Mucosa of stomach (tissue), 1 donor: ENCODE results near the gene ERFL.

Source experiments
- H3K27me3 ChIP-seq: one replicate; pipeline ENCODE4 v1.7.0; 2013; ENCODE audit warnings: mild to moderate bottlenecking, low read length; ENCODE audit not compliant: control insufficient read depth, insufficient read depth
- H3K36me3 ChIP-seq: one replicate; pipeline ENCODE4 v1.7.0; 2013; ENCODE audit warnings: low read length; ENCODE audit not compliant: control insufficient read depth, insufficient read depth
- H3K4me1 ChIP-seq: one replicate; pipeline ENCODE4 v1.7.0; 2013; ENCODE audit warnings: mild to moderate bottlenecking, low read length; ENCODE audit not compliant: control insufficient read depth, insufficient read depth
- H3K4me3 ChIP-seq: one replicate; pipeline ENCODE4 v1.7.0; 2013; ENCODE audit warnings: low read length
- H3K9ac ChIP-seq: one replicate; pipeline ENCODE4 v1.7.0; 2013; ENCODE audit warnings: mild to moderate bottlenecking, low read length, moderate library complexity
- H3K9me3 ChIP-seq: one replicate; pipeline ENCODE4 v1.7.0; 2013; ENCODE audit warnings: mild to moderate bottlenecking, low read length, moderate library complexity; ENCODE audit not compliant: control insufficient read depth
- donor health status: Pancreatic carcinoma.

Gene ERFL

GRCh38 chr19:41871573-41872383 lies 56.5 kb downstream of the ERFL start:
- Histone ChIP-seq H3K36me3 (peaks cover 8% of the 10 kb centered on the region), H3K9me3 (no peaks in the 10 kb centered on the region), H3K4me3 (no peak overlapping the region), H3K27me3 (no peaks in the 10 kb centered on the region), H3K4me1 (peaks cover 39% of the 10 kb centered on the region), H3K9ac (peak overlapping the region; percentile 34)

- peaks cover 8% of the 10 kb centered on the region for H3K36me3 ChIP-seq
- H3K4me3 ChIP-seq = no peak overlapping the region
- no peak overlapping the region for H3K9ac ChIP-seq
- no peaks in the 10 kb centered on the region for H3K27me3 ChIP-seq
- no peaks in the 10 kb centered on the region for H3K9me3 ChIP-seq
- peaks cover 39% of the 10 kb centered on the region for H3K4me1 ChIP-seq
These were observed 57.8 kb downstream of the ERFL start for GRCh38 chr19:41870401-41870873.

- H3K4me1 ChIP-seq = peaks cover 39% of the 10 kb centered on the region
- H3K27me3 ChIP-seq = no peaks in the 10 kb centered on the region
- H3K9me3 ChIP-seq = no peaks in the 10 kb centered on the region
- H3K36me3 ChIP-seq = peaks cover 10% of the 10 kb centered on the region
- no peak overlapping the region for H3K4me3 ChIP-seq
- H3K9ac ChIP-seq = no peak overlapping the region
These were observed 58.8 kb downstream of the ERFL start for GRCh38 chr19:41869374-41869955.

- no peak overlapping the region for H3K4me3 ChIP-seq
- peaks cover 16% of the 10 kb centered on the region for H3K36me3 ChIP-seq
These were observed 59.3 kb downstream of the ERFL start for GRCh38 chr19:41868989-41869300.

GRCh38 chr19:41868120-41868988 lies 59.9 kb downstream of the ERFL start:
- Histone ChIP-seq H3K9ac (no peak overlapping the region), H3K27me3 (no peaks in the 10 kb centered on the region), H3K4me3 (no peak overlapping the region), H3K36me3 (peaks cover 17% of the 10 kb centered on the region), H3K4me1 (peaks cover 40% of the 10 kb centered on the region), H3K9me3 (no peaks in the 10 kb centered on the region)

More at GRCh38 chr19:41868989-41869300, 59.3 kb downstream of the ERFL start:
- H3K9ac ChIP-seq = no peak overlapping the region
- no peaks in the 10 kb centered on the region for H3K27me3 ChIP-seq
- peaks cover 39% of the 10 kb centered on the region for H3K4me1 ChIP-seq
- no peaks in the 10 kb centered on the region for H3K9me3 ChIP-seq

- H3K4me1 ChIP-seq = peaks cover 50% of the 10 kb centered on the region
- no peaks in the 10 kb centered on the region for H3K9me3 ChIP-seq
- no peak overlapping the region for H3K9ac ChIP-seq
- H3K36me3 ChIP-seq = peaks cover 17% of the 10 kb centered on the region
- no peak overlapping the region for H3K4me3 ChIP-seq
- no peaks in the 10 kb centered on the region for H3K27me3 ChIP-seq
These were observed 62.0 kb downstream of the ERFL start for GRCh38 chr19:41866284-41866683.

GRCh38 chr19:41864374-41864773 lies 63.9 kb downstream of the ERFL start:
- H3K9me3 ChIP-seq = no peaks in the 10 kb centered on the region
- H3K9ac ChIP-seq = no peak overlapping the region
- H3K4me3 ChIP-seq = no peak overlapping the region
- peaks cover 49% of the 10 kb centered on the region for H3K4me1 ChIP-seq
- no peaks in the 10 kb centered on the region for H3K27me3 ChIP-seq
- peaks cover 12% of the 10 kb centered on the region for H3K36me3 ChIP-seq

- Histone ChIP-seq H3K9me3 (no peaks in the 10 kb centered on the region), H3K9ac (peak overlapping the region; percentile 28), H3K36me3 (peaks cover 9% of the 10 kb centered on the region), H3K27me3 (no peaks in the 10 kb centered on the region), H3K4me1 (peaks cover 45% of the 10 kb centered on the region), H3K4me3 (no peak overlapping the region)
These were observed 64.9 kb downstream of the ERFL start for GRCh38 chr19:41863209-41863931.

GRCh38 chr19:41862445-41862986 lies 65.7 kb downstream of the ERFL start:
- H3K4me3 ChIP-seq = no peak overlapping the region
- peaks cover 9% of the 10 kb centered on the region for H3K36me3 ChIP-seq
- no peaks in the 10 kb centered on the region for H3K27me3 ChIP-seq
- peaks cover 37% of the 10 kb centered on the region for H3K4me1 ChIP-seq
- H3K9me3 ChIP-seq = no peaks in the 10 kb centered on the region
- H3K9ac ChIP-seq = peak overlapping the region; percentile 94

- H3K36me3 ChIP-seq = peaks cover 9% of the 10 kb centered on the region
- H3K4me3 ChIP-seq = no peak overlapping the region
- no peaks in the 10 kb centered on the region for H3K9me3 ChIP-seq
- H3K4me1 ChIP-seq = peaks cover 37% of the 10 kb centered on the region
- H3K9ac ChIP-seq = peak overlapping the region; percentile 94
- no peaks in the 10 kb centered on the region for H3K27me3 ChIP-seq
These were observed 66.4 kb downstream of the ERFL start for GRCh38 chr19:41861846-41862245.

GRCh38 chr19:41861116-41861768 lies 67.0 kb downstream of the ERFL start:
- no peaks in the 10 kb centered on the region for H3K27me3 ChIP-seq
- peaks cover 37% of the 10 kb centered on the region for H3K4me1 ChIP-seq
- peak overlapping the region; percentile 72 for H3K4me3 ChIP-seq
- no peaks in the 10 kb centered on the region for H3K9me3 ChIP-seq
- H3K9ac ChIP-seq = peak overlapping the region; percentile 94
- H3K36me3 ChIP-seq = peaks cover 9% of the 10 kb centered on the region
